ENCODE measurements around the gene SSRP1. TPM values are rescaled to one million over a fixed set of nuclear protein-coding genes. Genes with fewer than 3 reads are reported as not detected.
A peak's percentile ranks its signal among the peaks of the same experiment; 100 is the strongest.

The SSRP1 gene
- total RNA-seq, 1 donor from 2014 or later, result 34.6 TPM

GRCh38 chr11:57313788-57314135 is 21.9 kb downstream of the SSRP1 start:
- no peak for TF ChIP-seq CTCF (IDR thresholded peaks at IDR 0.05; ENCODE audit: borderline replicate concordance)
- no peak for DNase-seq
- H3K4me3 ChIP-seq, result no peak overlapping the region
- H3K36me3 ChIP-seq, result peaks cover 73% of the 10 kb centered on the region
- intact Hi-C loops (cut with micrococcal nuclease), result no loop called here
- H3K27ac ChIP-seq (replicated peaks), result peak overlapping the region; percentile 90
- no peaks in the 10 kb centered on the region for H3K27me3 ChIP-seq (ENCODE audit: low read depth)
- no peaks in the 10 kb centered on the region for H3K9me3 ChIP-seq (replicated peaks)
- peaks cover 100% of the 10 kb centered on the region for H3K4me1 ChIP-seq

GRCh38 chr11:57313071-57313787 is 22.5 kb downstream of the SSRP1 start:
- DNase-seq, result no peak
- peaks cover 71% of the 10 kb centered on the region for H3K36me3 ChIP-seq
- peaks cover 100% of the 10 kb centered on the region for H3K4me1 ChIP-seq
- intact Hi-C loops (cut with micrococcal nuclease), result no loop called here
- H3K27me3 ChIP-seq (ENCODE audit: low read depth), result no peaks in the 10 kb centered on the region
- peak overlapping the region; percentile 90 for H3K27ac ChIP-seq (replicated peaks)
- H3K4me3 ChIP-seq, result no peak overlapping the region
- no peaks in the 10 kb centered on the region for H3K9me3 ChIP-seq (replicated peaks)
- no peak for TF ChIP-seq CTCF (IDR thresholded peaks at IDR 0.05; ENCODE audit: borderline replicate concordance)

- Histone ChIP-seq H3K36me3 (peaks cover 72% of the 10 kb centered on the region), H3K4me3 (no peak overlapping the region), H3K27ac (replicated peaks) (peak overlapping the region; percentile 90), H3K4me1 (peaks cover 100% of the 10 kb centered on the region), H3K27me3 (ENCODE audit: low read depth) (no peaks in the 10 kb centered on the region), H3K9me3 (replicated peaks) (no peaks in the 10 kb centered on the region)
- TF ChIP-seq CTCF (IDR thresholded peaks at IDR 0.05; ENCODE audit: borderline replicate concordance), result no peak
- no peak for DNase-seq
- intact Hi-C loops (cut with micrococcal nuclease), result no loop called here
Observed at GRCh38 chr11:57312511-57313021, 23.1 kb downstream of the SSRP1 start.

GRCh38 chr11:57311109-57311936 is 24.4 kb downstream of the SSRP1 start:
- peak; percentile 92 for DNase-seq
- intact Hi-C loops (cut with micrococcal nuclease), result no loop called here
- H3K4me1 ChIP-seq, result peaks cover 100% of the 10 kb centered on the region
- H3K36me3 ChIP-seq, result peaks cover 62% of the 10 kb centered on the region
- H3K4me3 ChIP-seq, result peak overlapping the region; percentile 68
- no peaks in the 10 kb centered on the region for H3K27me3 ChIP-seq (ENCODE audit: low read depth)
- no peak for TF ChIP-seq CTCF (IDR thresholded peaks at IDR 0.05; ENCODE audit: borderline replicate concordance)
- H3K9me3 ChIP-seq (replicated peaks), result no peaks in the 10 kb centered on the region
- peak overlapping the region; percentile 90 for H3K27ac ChIP-seq (replicated peaks)

GRCh38 chr11:57310630-57311086 is 25.0 kb downstream of the SSRP1 start:
- TF ChIP-seq CTCF (IDR thresholded peaks at IDR 0.05; ENCODE audit: borderline replicate concordance), result no peak
- H3K36me3 ChIP-seq, result peaks cover 56% of the 10 kb centered on the region

More at GRCh38 chr11:57310630-57311086, 25.0 kb downstream of the SSRP1 start:
- H3K4me1 ChIP-seq, result peaks cover 100% of the 10 kb centered on the region
- DNase-seq, result no peak
- H3K27ac ChIP-seq (replicated peaks), result peak overlapping the region; percentile 90
- H3K4me3 ChIP-seq, result peak overlapping the region; percentile 68
- intact Hi-C loops (cut with micrococcal nuclease), result no loop called here
- no peaks in the 10 kb centered on the region for H3K27me3 ChIP-seq (ENCODE audit: low read depth)
- H3K9me3 ChIP-seq (replicated peaks), result no peaks in the 10 kb centered on the region
